ENCODE results near the gene FARS2.

Gene FARS2

GRCh38 chr6:5520796-5521195, 259.5 kb downstream of the FARS2 start:
- no peak for TF ChIP-seq CTCF (IDR thresholded peaks at IDR 0.05)
- DNase-seq (ENCODE audit: low spot score), result no peak
- Histone ChIP-seq H3K4me3 (no peak overlapping the region), H3K27ac (no peak overlapping the region)

- H3K4me3 ChIP-seq, result no peak overlapping the region
- H3K27ac ChIP-seq, result no peak overlapping the region
- no peak for TF ChIP-seq CTCF (IDR thresholded peaks at IDR 0.05)
- DNase-seq (ENCODE audit: low spot score), result no peak
These were observed 260.0 kb downstream of the FARS2 start for GRCh38 chr6:5521322-5521721.

- DNase-seq (ENCODE audit: low spot score), result no peak
- Histone ChIP-seq H3K4me3 (no peak overlapping the region), H3K27ac (no peak overlapping the region)
- no peak for TF ChIP-seq CTCF (IDR thresholded peaks at IDR 0.05)
These were observed 260.8 kb downstream of the FARS2 start for GRCh38 chr6:5522147-5522546.

GRCh38 chr6:5524110-5524509, 262.8 kb downstream of the FARS2 start:
- Histone ChIP-seq H3K4me3 (no peak overlapping the region), H3K27ac (no peak overlapping the region)
- DNase-seq (ENCODE audit: low spot score), result no peak
- no peak for TF ChIP-seq CTCF (IDR thresholded peaks at IDR 0.05)

GRCh38 chr6:5525209-5525608, 263.9 kb downstream of the FARS2 start:
- no peak overlapping the region for H3K4me3 ChIP-seq
- TF ChIP-seq CTCF (IDR thresholded peaks at IDR 0.05), result no peak
- no peak overlapping the region for H3K27ac ChIP-seq
- no peak for DNase-seq (ENCODE audit: low spot score)

- Histone ChIP-seq H3K27ac (no peak overlapping the region), H3K4me3 (no peak overlapping the region)
- no peak for DNase-seq (ENCODE audit: low spot score)
These were observed 267.7 kb downstream of the FARS2 start for GRCh38 chr6:5529015-5529414.

GRCh38 chr6:5529733-5530132, 268.4 kb downstream of the FARS2 start:
- Histone ChIP-seq H3K4me3 (no peak overlapping the region), H3K27ac (no peak overlapping the region)
- no peak for DNase-seq (ENCODE audit: low spot score)
- no peak for TF ChIP-seq CTCF (IDR thresholded peaks at IDR 0.05)

More at GRCh38 chr6:5529015-5529414, 267.7 kb downstream of the FARS2 start:
- no peak for TF ChIP-seq CTCF (IDR thresholded peaks at IDR 0.05)

Data from coronary artery (tissue), 2 donors.